Measurements from ENCODE around the gene SYT5.

SYT5 gene

DNA sequence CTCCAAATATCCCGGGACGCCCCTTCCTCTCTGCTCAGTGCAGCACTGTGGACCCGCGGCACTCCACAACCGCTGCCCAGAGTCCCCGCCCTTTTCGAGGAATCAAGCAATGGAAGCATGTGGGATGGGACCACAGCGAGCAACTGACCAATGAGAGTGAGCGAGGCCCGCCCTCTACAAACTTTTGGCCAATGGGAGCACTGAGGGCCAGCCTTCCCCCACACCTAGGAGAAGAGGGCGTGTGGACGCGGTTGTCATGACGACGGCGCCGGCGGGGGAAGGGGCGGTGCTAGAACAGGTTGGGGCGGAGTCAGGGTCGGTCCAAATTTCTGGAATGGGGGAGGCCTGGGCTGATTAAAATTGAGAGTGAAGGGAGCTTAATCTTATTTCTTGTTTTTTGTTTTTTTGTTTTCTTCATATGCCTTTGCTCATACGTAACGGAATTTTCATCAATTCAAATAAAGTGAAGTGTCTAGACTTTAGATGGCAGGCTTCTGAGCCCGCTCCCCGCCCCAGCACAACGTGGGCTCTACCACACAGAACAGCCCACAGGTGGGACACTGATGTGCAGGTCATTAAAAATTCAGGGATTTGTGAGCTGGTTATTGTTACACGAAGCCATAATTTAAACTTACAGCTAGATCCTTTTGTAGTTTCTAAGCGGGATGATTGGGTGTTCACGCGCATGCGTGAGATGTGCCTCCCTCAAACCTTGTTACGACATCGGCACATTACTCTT is 13.4 kb downstream of the SYT5 start, which contains the start of gene DNAAF3:
TSS of gene DNAAF3 (minus strand) at position 84 of the 739 bp plus-strand sequence. CDS start 200 bp downstream, outside the sequence.
- Histone ChIP-seq H3K36me3 (ENCODE audit: insufficient read depth, low read length) (no peaks in the 10 kb centered on the region), H3K4me1 (ENCODE audit: control insufficient read depth, insufficient read depth, low read length, unreplicated experiment) (no peaks in the 10 kb centered on the region), H3K27ac (ENCODE audit: low read depth, low read length) (no peak within 1 kb of the TSS), H3K4me3 (ENCODE audit: low read depth, low read length) (peak within 1 kb of the TSS; percentile 75), H2AFZ (ENCODE audit: low read length, unreplicated experiment) (peak within 1 kb of the TSS; percentile 23), H3K27me3 (ENCODE audit: insufficient read depth, low read length) (peaks cover 10% of the 10 kb centered on the region), H3K79me2 (ENCODE audit: control insufficient read depth, insufficient read depth, low read length, unreplicated experiment) (no peaks in the 10 kb centered on the region)

DNA sequence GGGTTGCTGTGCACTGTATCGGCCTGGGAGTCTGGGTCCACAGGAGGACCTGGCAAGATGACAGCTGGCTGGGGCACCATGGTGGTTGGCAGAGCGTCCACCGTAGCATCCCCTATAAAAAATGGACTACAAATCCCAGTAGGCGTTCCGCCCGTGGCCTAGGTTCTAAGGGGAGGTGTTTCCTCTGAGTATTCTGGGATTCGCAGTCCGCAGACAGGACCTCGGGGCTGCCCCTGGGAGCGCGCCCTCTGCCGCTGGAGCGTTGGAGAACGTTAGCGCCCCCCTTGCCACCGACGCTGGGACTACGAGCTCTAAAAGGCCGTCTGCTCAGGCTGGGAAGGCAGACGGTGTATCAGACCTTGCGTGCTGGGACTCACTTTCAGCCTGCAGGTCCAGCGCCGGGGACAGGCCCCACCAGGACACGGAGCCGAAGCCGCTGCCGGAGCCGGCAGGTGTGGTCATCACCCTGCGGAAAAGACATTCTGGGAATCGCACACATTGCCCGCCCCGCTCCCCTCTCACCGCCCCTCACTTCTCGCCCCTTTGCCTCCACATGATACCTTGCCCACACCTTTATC is 14.0 kb downstream of the SYT5 start:
- no peaks in the 10 kb centered on the region for H3K79me2 ChIP-seq (ENCODE audit: control insufficient read depth, insufficient read depth, low read length, unreplicated experiment)
- H3K36me3 ChIP-seq (ENCODE audit: insufficient read depth, low read length) = no peaks in the 10 kb centered on the region
- peak overlapping the region; percentile 23 for H2AFZ ChIP-seq (ENCODE audit: low read length, unreplicated experiment)
- peak overlapping the region; percentile 75 for H3K4me3 ChIP-seq (ENCODE audit: low read depth, low read length)
- peaks cover 17% of the 10 kb centered on the region for H3K27me3 ChIP-seq (ENCODE audit: insufficient read depth, low read length)
- H3K4me1 ChIP-seq (ENCODE audit: control insufficient read depth, insufficient read depth, low read length, unreplicated experiment) = no peaks in the 10 kb centered on the region
- H3K27ac ChIP-seq (ENCODE audit: low read depth, low read length) = no peak overlapping the region

DNA sequence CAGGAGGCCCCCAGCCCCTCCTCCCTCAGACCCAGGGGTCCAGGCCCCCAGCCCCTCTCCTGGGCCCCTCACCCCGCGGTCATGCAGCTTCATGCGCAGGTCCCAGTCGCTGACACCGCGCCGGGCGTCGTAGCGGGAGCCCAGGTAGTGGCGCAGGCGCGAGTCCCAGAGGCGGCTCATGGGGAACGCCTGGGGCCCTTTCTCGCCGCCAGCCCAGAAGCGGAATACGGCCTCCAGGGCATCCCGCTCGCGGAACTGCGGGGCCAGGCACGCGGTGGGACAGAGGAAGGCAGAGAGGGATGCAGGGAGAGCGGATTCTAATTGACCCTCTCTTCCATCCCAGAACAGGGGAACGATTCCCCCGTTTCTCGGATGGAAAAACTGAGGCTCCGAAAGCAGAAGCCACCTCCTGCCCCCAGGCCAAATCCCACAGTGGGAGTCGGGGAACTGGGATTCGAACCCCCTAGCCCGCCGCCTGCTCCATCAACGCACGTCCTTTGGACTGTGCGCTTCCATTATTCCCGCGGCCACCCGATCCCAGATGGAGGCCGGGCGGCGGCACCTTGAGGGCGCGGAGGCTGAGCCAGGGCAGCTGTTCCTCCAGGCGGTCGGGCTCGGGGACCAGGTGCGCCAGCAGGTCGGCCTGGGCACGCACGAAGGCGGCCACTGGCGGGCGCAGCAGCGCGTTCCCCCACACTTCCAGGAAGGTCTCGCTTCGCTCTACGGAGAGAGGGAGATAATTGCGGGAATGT is 18.3 kb downstream of the SYT5 start:
- peaks cover 16% of the 10 kb centered on the region for H3K4me1 ChIP-seq (ENCODE audit: control insufficient read depth, insufficient read depth, low read length, unreplicated experiment)
- H3K79me2 ChIP-seq (ENCODE audit: control insufficient read depth, insufficient read depth, low read length, unreplicated experiment) = no peaks in the 10 kb centered on the region
- peaks cover 19% of the 10 kb centered on the region for H3K27me3 ChIP-seq (ENCODE audit: insufficient read depth, low read length)
- no peaks in the 10 kb centered on the region for H3K36me3 ChIP-seq (ENCODE audit: insufficient read depth, low read length)
- H3K27ac ChIP-seq (ENCODE audit: low read depth, low read length) = no peak overlapping the region
- no peak overlapping the region for H3K4me3 ChIP-seq (ENCODE audit: low read depth, low read length)
- H2AFZ ChIP-seq (ENCODE audit: low read length, unreplicated experiment) = no peak overlapping the region

DNA sequence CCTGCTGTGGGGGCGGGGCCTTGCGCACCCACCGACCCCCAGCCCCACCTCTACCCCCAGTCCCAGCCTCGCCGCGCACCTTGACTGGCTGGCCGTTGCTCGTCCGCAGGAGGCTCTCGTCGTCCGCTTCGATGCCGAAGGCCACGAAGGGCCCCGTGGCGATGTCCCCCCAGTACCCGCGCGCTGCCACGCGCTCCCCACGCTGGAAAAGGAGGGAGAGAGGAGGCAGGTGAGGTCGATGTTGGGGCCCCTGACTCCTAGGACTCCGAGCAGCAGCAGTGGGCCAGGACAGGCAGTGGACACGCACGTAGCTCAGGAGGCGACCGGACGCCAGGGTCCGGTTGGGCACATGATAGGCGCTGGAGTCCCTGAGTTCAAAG is 19.1 kb downstream of the SYT5 start:
- Histone ChIP-seq H3K4me3 (ENCODE audit: low read depth, low read length) (no peak overlapping the region), H3K27ac (ENCODE audit: low read depth, low read length) (no peak overlapping the region), H3K27me3 (ENCODE audit: insufficient read depth, low read length) (peaks cover 25% of the 10 kb centered on the region), H3K36me3 (ENCODE audit: insufficient read depth, low read length) (no peaks in the 10 kb centered on the region), H3K79me2 (ENCODE audit: control insufficient read depth, insufficient read depth, low read length, unreplicated experiment) (no peaks in the 10 kb centered on the region), H2AFZ (ENCODE audit: low read length, unreplicated experiment) (no peak overlapping the region), H3K4me1 (ENCODE audit: control insufficient read depth, insufficient read depth, low read length, unreplicated experiment) (peaks cover 16% of the 10 kb centered on the region)

DNA sequence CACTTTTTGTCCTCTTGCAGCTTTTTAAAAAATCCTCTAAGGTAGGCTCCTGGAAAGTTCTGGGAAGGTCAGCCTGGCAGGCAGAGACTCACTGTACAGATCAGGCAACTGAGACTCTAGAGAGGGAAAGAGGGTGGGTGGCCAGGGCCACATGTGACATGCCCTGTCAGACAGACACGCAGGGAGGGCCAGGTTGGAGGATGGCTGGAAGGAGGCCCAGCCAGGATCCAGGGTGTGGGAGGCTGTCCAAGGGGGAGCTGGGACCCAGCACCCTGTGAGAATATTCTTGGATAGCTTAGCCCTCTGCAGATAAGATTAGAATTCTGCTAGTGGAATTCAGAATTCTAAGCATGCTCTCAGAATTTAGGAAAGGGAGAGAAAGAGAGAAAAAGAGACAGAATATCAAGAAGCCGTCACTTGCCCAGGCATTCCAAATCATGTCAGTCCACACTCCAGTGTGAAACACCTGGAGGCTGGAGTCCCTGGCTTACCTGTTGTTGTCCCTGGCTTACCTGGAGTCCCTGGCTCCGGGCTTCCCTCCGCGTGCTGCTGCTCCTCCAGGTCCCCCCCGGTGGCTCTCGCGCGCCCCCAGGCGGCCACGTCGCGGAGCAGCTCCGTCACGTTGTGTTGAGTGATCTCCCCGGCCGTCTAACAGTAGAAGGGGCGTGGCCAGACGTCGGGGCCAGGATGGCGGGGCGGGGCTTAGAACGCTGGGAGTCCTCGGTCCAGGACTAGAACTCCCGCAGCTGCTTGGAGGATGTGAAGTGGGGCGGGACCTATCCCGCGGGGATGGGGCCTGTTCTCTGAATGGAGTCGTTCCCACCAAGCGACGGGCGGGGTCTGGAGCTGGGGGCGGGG is 19.7 kb downstream of the SYT5 start:
- Histone ChIP-seq H2AFZ (ENCODE audit: low read length, unreplicated experiment) (no peak overlapping the region), H3K27ac (ENCODE audit: low read depth, low read length) (no peak overlapping the region), H3K4me3 (ENCODE audit: low read depth, low read length) (no peak overlapping the region), H3K36me3 (ENCODE audit: insufficient read depth, low read length) (no peaks in the 10 kb centered on the region), H3K27me3 (ENCODE audit: insufficient read depth, low read length) (peaks cover 26% of the 10 kb centered on the region), H3K4me1 (ENCODE audit: control insufficient read depth, insufficient read depth, low read length, unreplicated experiment) (peaks cover 16% of the 10 kb centered on the region), H3K79me2 (ENCODE audit: control insufficient read depth, insufficient read depth, low read length, unreplicated experiment) (no peaks in the 10 kb centered on the region)

DNA sequence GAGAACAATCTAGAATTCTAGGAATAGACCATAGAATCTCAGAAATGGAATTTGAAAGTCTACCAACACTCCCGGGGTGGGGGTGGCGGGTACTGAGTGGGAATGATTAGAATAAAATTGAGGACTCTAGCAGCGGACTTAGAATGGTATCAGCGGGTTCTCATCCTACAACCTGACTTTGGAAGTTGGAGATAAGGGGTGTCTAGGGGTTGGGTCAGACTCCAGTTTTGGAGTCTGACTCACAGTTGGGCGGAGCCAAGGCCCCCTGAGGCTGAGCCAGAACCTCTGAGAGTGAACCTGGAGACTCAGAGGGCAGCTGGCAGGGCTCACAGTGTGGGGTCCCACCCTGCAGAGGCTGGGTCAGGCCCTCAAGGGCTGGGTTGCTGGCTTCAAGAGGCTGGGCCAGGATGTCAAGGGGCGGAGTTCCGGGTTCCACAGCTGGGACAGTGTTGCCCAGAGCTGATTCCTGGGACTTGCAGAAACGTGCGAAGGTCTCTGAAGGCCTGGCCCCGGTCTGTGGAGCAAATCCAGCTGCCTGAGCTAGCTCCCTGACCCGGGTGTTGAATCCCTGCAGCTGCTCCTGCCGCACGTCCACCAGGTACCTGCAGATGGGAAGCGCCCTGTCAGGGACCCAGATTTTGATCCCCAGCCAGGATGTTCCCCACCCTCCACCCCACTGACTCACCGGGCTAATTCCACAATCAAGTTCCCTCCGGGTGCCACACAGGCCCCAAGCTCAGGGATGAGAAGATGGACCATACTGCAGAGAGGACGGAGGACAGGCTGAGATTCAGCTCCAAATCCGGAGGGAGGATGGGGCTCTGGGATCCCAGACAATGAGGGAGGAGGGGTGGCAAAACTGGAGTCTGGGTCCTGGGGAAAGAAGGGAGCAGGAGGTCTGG is 21.0 kb downstream of the SYT5 start:
- Histone ChIP-seq H3K36me3 (ENCODE audit: insufficient read depth, low read length) (no peaks in the 10 kb centered on the region), H3K79me2 (ENCODE audit: control insufficient read depth, insufficient read depth, low read length, unreplicated experiment) (no peaks in the 10 kb centered on the region), H2AFZ (ENCODE audit: low read length, unreplicated experiment) (no peak overlapping the region), H3K27me3 (ENCODE audit: insufficient read depth, low read length) (peaks cover 26% of the 10 kb centered on the region), H3K27ac (ENCODE audit: low read depth, low read length) (no peak overlapping the region), H3K4me3 (ENCODE audit: low read depth, low read length) (no peak overlapping the region), H3K4me1 (ENCODE audit: control insufficient read depth, insufficient read depth, low read length, unreplicated experiment) (peaks cover 16% of the 10 kb centered on the region)

DNA sequence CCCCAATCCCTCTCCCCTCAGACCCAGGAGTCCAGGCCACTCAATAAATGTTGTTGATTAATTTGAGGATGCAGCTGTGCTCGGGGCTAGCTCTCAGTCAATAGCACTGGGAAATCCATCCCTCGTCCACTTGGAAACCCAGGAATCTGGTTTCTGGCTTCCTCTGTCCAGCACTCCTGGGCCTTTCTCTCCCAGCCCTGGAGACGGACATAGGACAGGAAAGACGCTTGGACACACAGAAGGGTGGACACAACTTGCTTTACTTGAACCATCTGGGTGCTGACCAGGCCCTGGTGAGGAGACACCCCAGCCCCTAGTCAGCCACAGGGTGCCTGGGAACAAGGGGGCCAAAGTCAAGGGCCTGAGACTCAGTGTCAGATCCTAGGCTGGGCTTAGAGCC is 21.7 kb downstream of the SYT5 start:
- peaks cover 26% of the 10 kb centered on the region for H3K27me3 ChIP-seq (ENCODE audit: insufficient read depth, low read length)
- H3K79me2 ChIP-seq (ENCODE audit: control insufficient read depth, insufficient read depth, low read length, unreplicated experiment) = no peaks in the 10 kb centered on the region
- H3K27ac ChIP-seq (ENCODE audit: low read depth, low read length) = no peak overlapping the region
- H2AFZ ChIP-seq (ENCODE audit: low read length, unreplicated experiment) = no peak overlapping the region
- H3K4me3 ChIP-seq (ENCODE audit: low read depth, low read length) = no peak overlapping the region
- H3K4me1 ChIP-seq (ENCODE audit: control insufficient read depth, insufficient read depth, low read length, unreplicated experiment) = peaks cover 16% of the 10 kb centered on the region
- H3K36me3 ChIP-seq (ENCODE audit: insufficient read depth, low read length) = no peaks in the 10 kb centered on the region

DNA sequence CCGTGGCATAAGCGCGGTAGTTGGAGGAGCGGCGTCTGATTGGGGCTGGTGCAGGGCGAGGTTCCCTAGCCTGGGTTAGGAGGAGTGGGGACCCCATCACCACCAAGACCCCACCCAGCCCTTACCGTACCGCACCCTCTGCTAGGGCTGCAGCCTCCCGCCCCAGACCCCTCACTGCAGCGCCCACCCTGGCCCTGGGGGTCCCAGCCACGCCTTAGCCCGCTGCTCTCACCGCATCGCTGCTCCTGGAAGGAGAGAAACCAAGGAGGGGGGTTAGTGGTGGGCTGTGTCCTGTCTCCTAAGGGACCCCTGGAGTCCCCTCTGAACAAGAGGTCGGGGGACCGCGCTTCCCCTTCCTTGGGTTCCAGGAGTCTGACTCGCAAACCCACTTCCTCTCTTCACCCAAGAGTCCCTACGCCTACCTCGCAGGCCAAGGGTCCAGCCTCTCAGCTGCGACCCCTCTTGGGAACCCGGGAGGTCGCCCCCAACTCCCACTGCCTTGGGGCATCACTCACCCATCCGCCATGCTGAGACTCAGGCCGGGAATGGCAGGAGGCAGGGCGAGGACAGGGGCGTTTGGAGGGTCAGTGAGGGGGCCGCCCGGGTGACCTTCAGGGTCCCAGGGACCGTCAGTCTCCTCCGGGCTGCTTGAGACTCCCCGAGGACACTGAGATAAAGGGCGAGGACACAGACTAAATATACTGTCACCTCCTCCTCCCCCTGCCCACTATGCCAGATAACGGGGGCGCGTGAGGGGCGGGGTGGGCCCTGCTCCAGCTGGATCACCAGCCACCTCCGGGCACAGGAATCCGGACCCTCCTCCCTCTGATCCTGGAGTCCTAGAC is 22.8 kb downstream of the SYT5 start, which contains the start of gene TNNI3:
TSS of gene TNNI3 (minus strand) at position 669 of the 845 bp plus-strand sequence. CDS start at position 526, 143 bp downstream.
- H2AFZ ChIP-seq (ENCODE audit: low read length, unreplicated experiment) = no peak within 1 kb of the TSS
- peaks cover 25% of the 10 kb centered on the region for H3K27me3 ChIP-seq (ENCODE audit: insufficient read depth, low read length)
- H3K79me2 ChIP-seq (ENCODE audit: control insufficient read depth, insufficient read depth, low read length, unreplicated experiment) = no peaks in the 10 kb centered on the region
- H3K36me3 ChIP-seq (ENCODE audit: insufficient read depth, low read length) = no peaks in the 10 kb centered on the region
- H3K27ac ChIP-seq (ENCODE audit: low read depth, low read length) = no peak within 1 kb of the TSS
- H3K4me3 ChIP-seq (ENCODE audit: low read depth, low read length) = no peak within 1 kb of the TSS
- H3K4me1 ChIP-seq (ENCODE audit: control insufficient read depth, insufficient read depth, low read length, unreplicated experiment) = peaks cover 16% of the 10 kb centered on the region

Data from ACC112 (cell line).